ENCODE measurements around the gene CGN. TPM values are rescaled to one million over a fixed set of nuclear protein-coding genes. Genes with fewer than 3 reads are reported as not detected.
A peak's percentile ranks its signal among the peaks of the same experiment; 100 is the strongest.

CGN gene
- total and polyA plus RNA-seq, 7 donors, result 0.33 to 132 (median 1.8) TPM

GRCh38 chr1:151542710-151543129 is 31.5 kb downstream of the CGN start:
- Histone ChIP-seq H3K9me3 (no peaks in the 10 kb centered on the region), H3K36me3 (no peaks in the 10 kb centered on the region), H3K27ac (peak overlapping the region; percentile 84 to 89 (median 86)), H3K27me3 (no peaks in the 10 kb centered on the region), H3K4me3 (no peak overlapping the region), H3K4me1 (peaks cover 0 to 55% (median 46%) of the 10 kb centered on the region in 4 donors)
- intact Hi-C loops (cut with DNase I), result loop anchor here (5.0 kb wide), 1 partner anchor 85 kb away; the partner anchor contains the start of gene POGZ
- 18 to 56% methylated on average over 3 of the region's 3 CpGs for WGBS, 2 donors
- DNase-seq, result no peak
- TF ChIP-seq EP300 (IDR thresholded peaks at IDR 0.05), result no peak
- TF ChIP-seq CTCF (IDR thresholded peaks at IDR 0.05), result no peak
- peak in 3 of 4 donors; percentile 22 to 33 (median 30) for TF ChIP-seq POLR2AphosphoS5 (IDR thresholded peaks at IDR 0.05)

- Histone ChIP-seq H3K4me3 (no peak overlapping the region), H3K27ac (peak overlapping the region in 3 of 4 donors; percentile 38 to 78 (median 39)), H3K36me3 (no peaks in the 10 kb centered on the region), H3K27me3 (no peaks in the 10 kb centered on the region), H3K4me1 (peaks cover 0 to 61% (median 50%) of the 10 kb centered on the region in 4 donors), H3K9me3 (no peaks in the 10 kb centered on the region)
- DNase-seq, result no peak
- WGBS, 2 donors, result 49 to 81% methylated on average over 1 of the region's 1 CpG
- no peak for TF ChIP-seq CTCF (IDR thresholded peaks at IDR 0.05)
- no peak for TF ChIP-seq POLR2AphosphoS5 (IDR thresholded peaks at IDR 0.05)
- no peak for TF ChIP-seq EP300 (IDR thresholded peaks at IDR 0.05)
- no peak for TF ChIP-seq POLR2A (IDR thresholded peaks at IDR 0.05)
- intact Hi-C loops (cut with DNase I), result no loop called here
Observed at GRCh38 chr1:151545542-151545941, 34.4 kb downstream of the CGN start.

- Histone ChIP-seq H3K4me3 (no peak overlapping the region), H3K36me3 (no peaks in the 10 kb centered on the region), H3K27me3 (no peaks in the 10 kb centered on the region), H3K9me3 (no peaks in the 10 kb centered on the region), H3K4me1 (peaks cover 0 to 54% (median 44%) of the 10 kb centered on the region in 4 donors), H3K27ac (peak overlapping the region; percentile 53 to 78 (median 63))
- WGBS, 2 donors, result 87 to 93% methylated on average over 4 of the region's 4 CpGs
- TF ChIP-seq EP300 (IDR thresholded peaks at IDR 0.05) (no peak), CTCF (IDR thresholded peaks at IDR 0.05) (no peak), POLR2A (IDR thresholded peaks at IDR 0.05) (no peak), POLR2AphosphoS5 (IDR thresholded peaks at IDR 0.05) (no peak)
- DNase-seq, result no peak
- intact Hi-C loops (cut with DNase I), result no loop called here
Observed at GRCh38 chr1:151546011-151546925, 35.1 kb downstream of the CGN start.

- TF ChIP-seq CTCF (IDR thresholded peaks at IDR 0.05) (no peak), EP300 (IDR thresholded peaks at IDR 0.05) (no peak), POLR2AphosphoS5 (IDR thresholded peaks at IDR 0.05) (peak in 1 of 4 donors; percentile 6)
- Histone ChIP-seq H3K4me3 (no peak overlapping the region), H3K27me3 (no peaks in the 10 kb centered on the region), H3K27ac (peak overlapping the region; percentile 53 to 78 (median 63)), H3K9me3 (no peaks in the 10 kb centered on the region), H3K36me3 (no peaks in the 10 kb centered on the region), H3K4me1 (peaks cover 0 to 43% (median 33%) of the 10 kb centered on the region in 4 donors)
- intact Hi-C loops (cut with DNase I), result no loop called here
- DNase-seq, result peak; percentile 82
- 9 to 48% methylated on average over 7 of the region's 7 CpGs for WGBS, 2 donors
Observed at GRCh38 chr1:151547119-151547899, 36.1 kb downstream of the CGN start.
